Measurements from ENCODE around the gene FRMD7. TPM values are rescaled to one million over a fixed set of nuclear protein-coding genes. Genes with fewer than 3 reads are reported as not detected.

The FRMD7 gene
- total RNA-seq, 3 donors from 2014 or later (not counting 1 experiment from before 2014, with no cell fraction given): not detected

GRCh38 chrX:132071254-132071653 is 56.6 kb downstream of the FRMD7 start:
- Histone ChIP-seq H3K36me3 (ENCODE audit: control insufficient read depth, insufficient read depth, low read length) (peaks cover 32% of the 10 kb centered on the region), H3K4me1 (ENCODE audit: control insufficient read depth, insufficient read depth, low read length) (no peaks in the 10 kb centered on the region)

GRCh38 chrX:132068405-132068804 is 59.4 kb downstream of the FRMD7 start:
- Histone ChIP-seq H3K27me3 (ENCODE audit: control insufficient read depth, insufficient read depth, low read length) (no peaks in the 10 kb centered on the region), H3K9me3 (ENCODE audit: control insufficient read depth, insufficient read depth, low read length) (no peaks in the 10 kb centered on the region), H3K4me3 (ENCODE audit: low read length) (no peak overlapping the region), H3K4me1 (ENCODE audit: control insufficient read depth, insufficient read depth, low read length) (no peaks in the 10 kb centered on the region), H3K27ac (ENCODE audit: low read length) (no peak overlapping the region), H3K36me3 (ENCODE audit: control insufficient read depth, insufficient read depth, low read length) (peaks cover 25% of the 10 kb centered on the region)
- DNase-seq: no peak
- Mint-ChIP-seq H3K27ac (peak overlapping the region in 1 of 2 donors; percentile 2), H3K36me3 (no peaks in the 10 kb centered on the region), H3K4me3 (no peak overlapping the region), H3K27me3 (ENCODE audit: low read depth in 2 of 2) (no peaks in the 10 kb centered on the region), H3K4me1 (peaks cover 0 to 11% of the 10 kb centered on the region in 2 donors), H3K9me3 (no peaks in the 10 kb centered on the region)
- no peak for ATAC-seq
- WGBS (ENCODE audit: insufficient coverage): 88% methylated on average over 1 of the region's 1 CpG
- no peak for TF ChIP-seq CTCF (IDR thresholded peaks at IDR 0.05)
- intact Hi-C loops (cut with micrococcal nuclease): no loop called here

More at GRCh38 chrX:132071254-132071653, 56.6 kb downstream of the FRMD7 start:
- Histone ChIP-seq H3K27me3 (ENCODE audit: control insufficient read depth, insufficient read depth, low read length) (no peaks in the 10 kb centered on the region), H3K4me3 (ENCODE audit: low read length) (no peak overlapping the region), H3K9me3 (ENCODE audit: control insufficient read depth, insufficient read depth, low read length) (no peaks in the 10 kb centered on the region), H3K27ac (ENCODE audit: low read length) (no peak overlapping the region)
- no peak overlapping the region for H3K4me3 Mint-ChIP-seq
- no peaks in the 10 kb centered on the region for H3K36me3 Mint-ChIP-seq
- no peaks in the 10 kb centered on the region for H3K9me3 Mint-ChIP-seq
- H3K4me1 Mint-ChIP-seq: no peaks in the 10 kb centered on the region
- intact Hi-C loops (cut with micrococcal nuclease): loop anchor here (10.0 kb wide), 1 partner anchor 176 kb away; no protein-coding TSS in a partner anchor
- peak in 2 of 3 donors; percentile 42 to 46 for ATAC-seq
- peak; percentile 29 for TF ChIP-seq CTCF (IDR thresholded peaks at IDR 0.05)
- H3K27me3 Mint-ChIP-seq (ENCODE audit: low read depth in 2 of 2): no peaks in the 10 kb centered on the region
- no peak overlapping the region for H3K27ac Mint-ChIP-seq
- DNase-seq: peak in 1 of 2 donors; percentile 5

- ATAC-seq (no peak), DNase-seq (no peak)
- intact Hi-C loops (cut with micrococcal nuclease): no loop called here
- Mint-ChIP-seq H3K27me3 (ENCODE audit: low read depth in 2 of 2) (no peaks in the 10 kb centered on the region), H3K9me3 (no peaks in the 10 kb centered on the region), H3K4me1 (peaks cover 0 to 29% of the 10 kb centered on the region in 2 donors), H3K27ac (peak overlapping the region in 1 of 2 donors; percentile 24), H3K4me3 (no peak overlapping the region), H3K36me3 (no peaks in the 10 kb centered on the region)
- no peaks in the 10 kb centered on the region for H3K4me1 ChIP-seq (ENCODE audit: control insufficient read depth, insufficient read depth, low read length)
- H3K27ac ChIP-seq (ENCODE audit: low read length): no peak overlapping the region
- peaks cover 11% of the 10 kb centered on the region for H3K36me3 ChIP-seq (ENCODE audit: control insufficient read depth, insufficient read depth, low read length)
- TF ChIP-seq CTCF (IDR thresholded peaks at IDR 0.05): no peak
- no peak overlapping the region for H3K4me3 ChIP-seq (ENCODE audit: low read length)
- no peaks in the 10 kb centered on the region for H3K27me3 ChIP-seq (ENCODE audit: control insufficient read depth, insufficient read depth, low read length)
- H3K9me3 ChIP-seq (ENCODE audit: control insufficient read depth, insufficient read depth, low read length): no peaks in the 10 kb centered on the region
- WGBS (ENCODE audit: insufficient coverage): 96% methylated on average over 3 of the region's 4 CpGs
Observed at GRCh38 chrX:132063862-132064261, 64.0 kb downstream of the FRMD7 start.

GRCh38 chrX:132063334-132063733 is 64.5 kb downstream of the FRMD7 start:
- no peak for ATAC-seq
- Mint-ChIP-seq H3K4me3 (no peak overlapping the region), H3K9me3 (no peaks in the 10 kb centered on the region), H3K27ac (peak overlapping the region in 1 of 2 donors; percentile 32), H3K4me1 (peaks cover 0 to 29% of the 10 kb centered on the region in 2 donors), H3K36me3 (no peaks in the 10 kb centered on the region), H3K27me3 (ENCODE audit: low read depth in 2 of 2) (no peaks in the 10 kb centered on the region)
- H3K4me1 ChIP-seq (ENCODE audit: control insufficient read depth, insufficient read depth, low read length): no peaks in the 10 kb centered on the region
- WGBS (ENCODE audit: insufficient coverage): no CpG with 5 or more reads among the region's 3 CpGs
- H3K9me3 ChIP-seq (ENCODE audit: control insufficient read depth, insufficient read depth, low read length): no peaks in the 10 kb centered on the region
- TF ChIP-seq CTCF (IDR thresholded peaks at IDR 0.05): no peak
- no peak for DNase-seq
- H3K4me3 ChIP-seq (ENCODE audit: low read length): no peak overlapping the region
- no peaks in the 10 kb centered on the region for H3K27me3 ChIP-seq (ENCODE audit: control insufficient read depth, insufficient read depth, low read length)
- intact Hi-C loops (cut with micrococcal nuclease): no loop called here
- H3K36me3 ChIP-seq (ENCODE audit: control insufficient read depth, insufficient read depth, low read length): peaks cover 6% of the 10 kb centered on the region
- H3K27ac ChIP-seq (ENCODE audit: low read length): no peak overlapping the region
